ENCODE results near the gene CAMKMT.
"Not testable (repeated sequence)": the region's sequence is repeated elsewhere in the genome, so short reads cannot be mapped to it uniquely, and the experiment has no call there.

Gene CAMKMT

DNA sequence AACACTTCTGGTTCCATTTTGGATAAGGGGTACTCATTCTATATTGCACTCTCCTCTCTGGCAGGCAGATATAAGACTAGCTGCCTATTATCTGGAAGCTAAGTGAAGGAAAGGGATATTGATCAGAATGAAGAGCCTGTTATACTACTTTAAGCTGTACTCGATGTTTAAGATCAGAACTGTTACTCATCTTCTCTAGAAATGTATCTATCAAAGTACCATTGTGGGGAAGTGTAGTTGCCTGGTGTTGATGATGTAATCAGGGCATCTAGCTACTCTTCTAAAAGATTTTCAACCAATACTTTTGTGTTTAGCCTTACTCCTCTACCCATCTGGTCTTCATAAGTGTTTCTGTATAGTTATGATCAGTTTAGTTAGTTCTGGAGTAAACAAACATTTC, 5.8 kb downstream of the CAMKMT start:
- Mint-ChIP-seq H3K4me1 (peaks cover 17% of the 10 kb centered on the region), H3K27ac (ENCODE audit: low read depth) (no peak overlapping the region), H3K36me3 (ENCODE audit: insufficient read depth) (no peaks in the 10 kb centered on the region), H3K9me3 (no peaks in the 10 kb centered on the region), H3K27me3 (no peaks in the 10 kb centered on the region), H3K4me3 (no peak overlapping the region)
- DNase-seq (ENCODE audit: low spot score in 2 of 2), result no peak
- no peak for ATAC-seq (replicated peaks; ENCODE audit: extremely low read depth, poor library complexity, severe bottlenecking)

- no peak overlapping the region for H3K4me3 Mint-ChIP-seq
- peaks cover 7% of the 10 kb centered on the region for H3K4me1 Mint-ChIP-seq
- H3K27ac Mint-ChIP-seq (ENCODE audit: low read depth), result no peak overlapping the region
- no peak for DNase-seq (ENCODE audit: low spot score in 2 of 2)
- no peaks in the 10 kb centered on the region for H3K9me3 Mint-ChIP-seq
- no peaks in the 10 kb centered on the region for H3K27me3 Mint-ChIP-seq
- ATAC-seq (replicated peaks; ENCODE audit: extremely low read depth, poor library complexity, severe bottlenecking), result no peak
- H3K36me3 Mint-ChIP-seq (ENCODE audit: insufficient read depth), result peaks cover 4% of the 10 kb centered on the region
Observed at GRCh38 chr2:44369392-44369791, 7.6 kb downstream of the CAMKMT start.

- Mint-ChIP-seq H3K27ac (ENCODE audit: low read depth) (no peak overlapping the region), H3K4me1 (no peaks in the 10 kb centered on the region), H3K9me3 (no peaks in the 10 kb centered on the region), H3K4me3 (no peak overlapping the region), H3K36me3 (ENCODE audit: insufficient read depth) (peaks cover 4% of the 10 kb centered on the region), H3K27me3 (no peaks in the 10 kb centered on the region)
- ATAC-seq (replicated peaks; ENCODE audit: extremely low read depth, poor library complexity, severe bottlenecking) (no peak), DNase-seq (ENCODE audit: low spot score in 2 of 2) (no peak)
Observed at GRCh38 chr2:44371445-44371844, 9.7 kb downstream of the CAMKMT start.

DNA sequence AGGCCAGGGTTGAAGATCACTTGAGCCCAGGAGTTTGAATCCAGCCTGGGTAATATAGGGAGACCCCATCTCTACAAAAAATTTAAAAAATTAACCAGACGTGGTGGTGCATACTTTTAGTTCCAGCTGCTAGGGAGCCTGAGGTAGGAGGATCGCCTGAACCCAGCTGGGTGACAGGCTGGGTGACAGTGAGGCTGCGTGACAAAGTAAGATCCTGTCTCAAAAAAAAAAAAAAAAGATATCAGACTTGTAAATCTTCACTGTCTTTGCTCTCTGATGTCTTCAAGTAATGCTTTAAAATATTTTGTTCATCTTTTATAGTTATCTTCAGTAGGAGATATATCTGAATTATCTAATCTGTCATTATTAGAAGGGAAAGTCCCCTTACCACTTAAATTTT, 10.5 kb downstream of the CAMKMT start:
- no peak overlapping the region for H3K4me3 Mint-ChIP-seq
- H3K27ac Mint-ChIP-seq (ENCODE audit: low read depth), result no peak overlapping the region
- DNase-seq (ENCODE audit: low spot score in 2 of 2) (no peak), ATAC-seq (replicated peaks; ENCODE audit: extremely low read depth, poor library complexity, severe bottlenecking) (no peak)
- H3K36me3 Mint-ChIP-seq (ENCODE audit: insufficient read depth), result peaks cover 4% of the 10 kb centered on the region
- no peaks in the 10 kb centered on the region for H3K9me3 Mint-ChIP-seq
- no peaks in the 10 kb centered on the region for H3K27me3 Mint-ChIP-seq
- no peaks in the 10 kb centered on the region for H3K4me1 Mint-ChIP-seq

- DNase-seq (ENCODE audit: low spot score in 2 of 2) (no peak), ATAC-seq (replicated peaks; ENCODE audit: extremely low read depth, poor library complexity, severe bottlenecking) (no peak)
- no peaks in the 10 kb centered on the region for H3K4me1 Mint-ChIP-seq
- H3K4me3 Mint-ChIP-seq, result no peak overlapping the region
- H3K27ac Mint-ChIP-seq (ENCODE audit: low read depth), result no peak overlapping the region
- no peaks in the 10 kb centered on the region for H3K27me3 Mint-ChIP-seq
- peaks cover 7% of the 10 kb centered on the region for H3K36me3 Mint-ChIP-seq (ENCODE audit: insufficient read depth)
- H3K9me3 Mint-ChIP-seq, result no peaks in the 10 kb centered on the region
Observed at GRCh38 chr2:44377486-44377885, 15.7 kb downstream of the CAMKMT start.

DNA sequence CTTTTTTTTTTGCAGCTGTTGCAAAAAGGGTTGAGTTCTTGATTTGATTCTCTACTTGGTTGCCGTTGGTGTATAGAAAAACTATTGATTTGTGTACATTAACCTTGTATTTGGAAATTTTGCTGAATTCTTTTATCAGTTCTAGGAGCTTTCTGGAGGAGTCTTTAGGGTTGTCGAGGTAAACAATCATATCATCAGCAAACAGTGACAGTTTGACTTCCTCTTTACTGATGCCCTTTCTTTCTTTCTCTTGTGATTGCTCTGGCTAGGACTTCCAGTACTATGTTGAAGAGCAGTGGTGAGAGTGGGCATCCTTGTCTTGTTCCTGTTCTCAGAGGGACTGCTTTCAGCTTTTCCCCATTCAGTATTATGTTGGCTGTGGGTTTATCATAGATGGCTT, 23.5 kb downstream of the CAMKMT start:
- not testable (repeated sequence) for H3K9me3 Mint-ChIP-seq; H3K27me3 Mint-ChIP-seq; H3K27ac Mint-ChIP-seq (ENCODE audit: low read depth); ATAC-seq (replicated peaks; ENCODE audit: extremely low read depth, poor library complexity, severe bottlenecking); DNase-seq (ENCODE audit: low spot score in 2 of 2); H3K4me3 Mint-ChIP-seq
- Mint-ChIP-seq H3K36me3 (ENCODE audit: insufficient read depth) (peaks cover 10% of the 10 kb centered on the region), H3K4me1 (peaks cover 37% of the 10 kb centered on the region)

DNA sequence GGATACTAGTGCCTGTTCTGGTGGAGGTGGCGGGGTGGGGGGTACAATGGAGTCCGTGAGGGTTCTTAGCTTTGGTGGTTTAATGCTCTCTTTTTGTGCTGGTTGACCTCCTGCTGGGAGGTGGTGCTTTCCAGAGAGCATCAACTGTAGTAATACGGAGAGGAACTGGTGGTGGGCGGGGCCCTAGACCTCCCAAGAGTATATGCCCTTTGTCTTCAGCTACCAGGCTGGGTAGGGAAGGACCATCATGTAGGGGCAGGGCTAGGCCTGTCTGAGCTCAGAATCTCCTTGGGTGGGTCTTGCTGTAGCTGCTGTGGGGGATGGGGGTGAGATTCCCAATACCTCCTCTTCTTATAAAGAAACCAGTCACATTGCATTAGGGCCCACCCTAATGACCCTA, 27.1 kb downstream of the CAMKMT start:
- DNase-seq (ENCODE audit: low spot score in 2 of 2) (no peak), ATAC-seq (replicated peaks; ENCODE audit: extremely low read depth, poor library complexity, severe bottlenecking) (no peak)
- peaks cover 7% of the 10 kb centered on the region for H3K36me3 Mint-ChIP-seq (ENCODE audit: insufficient read depth)
- H3K9me3 Mint-ChIP-seq, result no peaks in the 10 kb centered on the region
- H3K4me1 Mint-ChIP-seq, result peaks cover 37% of the 10 kb centered on the region
- no peak overlapping the region for H3K4me3 Mint-ChIP-seq
- no peak overlapping the region for H3K27ac Mint-ChIP-seq (ENCODE audit: low read depth)
- no peaks in the 10 kb centered on the region for H3K27me3 Mint-ChIP-seq

- Mint-ChIP-seq H3K27ac (ENCODE audit: low read depth) (no peak overlapping the region), H3K4me1 (peaks cover 36% of the 10 kb centered on the region)
- DNase-seq (ENCODE audit: low spot score in 2 of 2), result no peak
Observed at GRCh38 chr2:44389895-44390294, 28.1 kb downstream of the CAMKMT start.

GRCh38 chr2:44392338-44392943, 30.7 kb downstream of the CAMKMT start:
- DNase-seq (ENCODE audit: low spot score in 2 of 2), result no peak
- H3K27me3 Mint-ChIP-seq, result no peaks in the 10 kb centered on the region
- no peak overlapping the region for H3K27ac Mint-ChIP-seq (ENCODE audit: low read depth)
- H3K9me3 Mint-ChIP-seq, result no peaks in the 10 kb centered on the region
- peaks cover 16% of the 10 kb centered on the region for H3K4me1 Mint-ChIP-seq
- no peak overlapping the region for H3K4me3 Mint-ChIP-seq
- ATAC-seq (replicated peaks; ENCODE audit: extremely low read depth, poor library complexity, severe bottlenecking), result no peak
- peaks cover 2% of the 10 kb centered on the region for H3K36me3 Mint-ChIP-seq (ENCODE audit: insufficient read depth)

More at GRCh38 chr2:44389895-44390294, 28.1 kb downstream of the CAMKMT start:
- Mint-ChIP-seq H3K36me3 (ENCODE audit: insufficient read depth) (peaks cover 7% of the 10 kb centered on the region), H3K27me3 (no peaks in the 10 kb centered on the region), H3K4me3 (no peak overlapping the region), H3K9me3 (no peaks in the 10 kb centered on the region)
- no peak for ATAC-seq (replicated peaks; ENCODE audit: extremely low read depth, poor library complexity, severe bottlenecking)

- DNase-seq (ENCODE audit: low spot score in 2 of 2), result no peak
- Mint-ChIP-seq H3K9me3 (no peaks in the 10 kb centered on the region), H3K4me3 (no peak overlapping the region), H3K4me1 (no peaks in the 10 kb centered on the region), H3K36me3 (ENCODE audit: insufficient read depth) (peaks cover 2% of the 10 kb centered on the region), H3K27ac (ENCODE audit: low read depth) (no peak overlapping the region), H3K27me3 (no peaks in the 10 kb centered on the region)
- no peak for ATAC-seq (replicated peaks; ENCODE audit: extremely low read depth, poor library complexity, severe bottlenecking)
Observed at GRCh38 chr2:44397447-44398175, 35.9 kb downstream of the CAMKMT start.

DNA sequence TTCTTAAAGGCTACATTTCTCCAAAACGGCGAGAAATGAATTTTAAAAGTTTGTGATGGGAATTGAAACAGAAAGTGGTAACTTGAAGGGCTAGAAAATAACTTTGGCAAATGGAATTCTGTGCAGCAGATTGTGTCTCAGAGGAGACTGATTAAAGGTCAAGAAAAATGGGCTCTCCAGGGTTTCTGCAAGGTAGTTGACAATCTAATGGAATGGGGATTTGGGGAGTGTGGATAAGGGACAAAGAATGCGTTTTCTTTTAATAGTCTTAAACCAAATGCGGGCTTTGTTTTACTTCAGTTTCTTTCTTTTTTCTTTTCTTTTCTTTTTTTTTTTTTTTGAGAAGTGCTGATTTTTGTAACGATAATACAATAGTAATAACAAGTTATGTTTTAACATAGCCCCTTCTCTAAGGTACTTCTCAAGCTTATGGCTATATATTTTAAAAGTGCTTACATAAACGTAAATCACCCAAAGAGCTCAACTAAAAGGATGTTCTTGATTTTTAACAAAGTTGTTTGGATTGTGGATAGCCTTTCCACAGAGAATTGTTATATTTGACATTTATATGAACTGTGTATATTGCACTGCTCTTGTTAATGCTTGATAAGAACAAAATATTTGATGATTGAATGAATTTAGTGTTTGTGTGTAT, 36.6 kb downstream of the CAMKMT start:
- Mint-ChIP-seq H3K27me3 (no peaks in the 10 kb centered on the region), H3K9me3 (no peaks in the 10 kb centered on the region), H3K27ac (ENCODE audit: low read depth) (no peak overlapping the region), H3K4me3 (no peak overlapping the region), H3K36me3 (ENCODE audit: insufficient read depth) (peaks cover 2% of the 10 kb centered on the region), H3K4me1 (no peaks in the 10 kb centered on the region)
- ATAC-seq (replicated peaks; ENCODE audit: extremely low read depth, poor library complexity, severe bottlenecking) (no peak), DNase-seq (ENCODE audit: low spot score in 2 of 2) (no peak)

DNA sequence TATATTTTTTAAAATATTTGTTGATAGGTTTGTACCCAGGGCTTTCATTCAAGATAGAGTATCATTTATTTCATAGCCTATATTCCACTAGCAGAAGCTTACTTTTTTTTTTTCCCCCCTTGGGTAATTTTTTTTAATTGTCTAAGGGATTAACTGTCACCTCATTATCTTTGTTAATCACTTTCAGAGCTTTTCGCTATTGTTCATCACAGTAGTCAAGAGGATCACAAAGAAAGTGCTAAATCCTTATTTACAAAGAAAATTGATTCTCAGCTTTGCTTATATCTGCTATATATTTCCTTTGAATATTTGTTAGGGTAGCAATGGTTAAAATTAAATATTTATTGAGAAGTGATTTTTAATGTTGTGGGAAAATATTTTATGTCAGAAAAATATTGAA, 59.0 kb downstream of the CAMKMT start:
- H3K4me3 Mint-ChIP-seq, result no peak overlapping the region
- ATAC-seq (replicated peaks; ENCODE audit: extremely low read depth, poor library complexity, severe bottlenecking) (no peak), DNase-seq (ENCODE audit: low spot score in 2 of 2) (no peak)
- no peaks in the 10 kb centered on the region for H3K9me3 Mint-ChIP-seq
- H3K27ac Mint-ChIP-seq (ENCODE audit: low read depth), result no peak overlapping the region
- peaks cover 5% of the 10 kb centered on the region for H3K4me1 Mint-ChIP-seq
- H3K27me3 Mint-ChIP-seq, result no peaks in the 10 kb centered on the region
- peaks cover 4% of the 10 kb centered on the region for H3K36me3 Mint-ChIP-seq (ENCODE audit: insufficient read depth)

DNA sequence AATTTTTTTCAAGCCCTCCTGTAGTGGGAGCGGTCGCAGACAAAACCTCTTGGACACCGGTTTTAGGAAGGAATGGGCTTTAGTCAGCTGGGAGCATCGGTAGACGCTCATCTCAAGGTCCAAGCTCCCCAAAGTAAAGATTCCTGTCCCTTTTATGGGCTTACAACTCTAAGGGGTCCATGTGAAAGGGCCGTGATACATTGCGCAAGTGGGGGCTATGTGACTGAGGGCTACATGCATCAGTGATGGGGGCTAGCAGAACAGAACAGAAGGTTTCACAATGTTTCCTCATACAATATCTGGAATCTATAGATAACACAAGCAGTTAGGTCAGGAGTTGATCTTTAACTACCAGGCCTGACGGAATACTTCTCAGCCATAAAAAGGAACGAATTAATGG, 62.5 kb downstream of the CAMKMT start:
- Mint-ChIP-seq H3K27ac (ENCODE audit: low read depth) (peak overlapping the region; percentile 64), H3K4me1 (no peaks in the 10 kb centered on the region), H3K9me3 (no peaks in the 10 kb centered on the region), H3K36me3 (ENCODE audit: insufficient read depth) (no peaks in the 10 kb centered on the region), H3K4me3 (no peak overlapping the region), H3K27me3 (no peaks in the 10 kb centered on the region)
- DNase-seq (ENCODE audit: low spot score in 2 of 2), result no peak
- ATAC-seq (replicated peaks; ENCODE audit: extremely low read depth, poor library complexity, severe bottlenecking), result no peak

Data from central memory CD8-positive, alpha-beta T cell (primary cell).